HG03354 (cell line): ENCODE measurements around the gene TRANK1.
A peak's percentile ranks its signal among the peaks of the same experiment; 100 is the strongest.

Experiments
- ATAC-seq: cut with Tn5 transposase; IDR thresholded peaks from one replicate; pipeline ENCODE4 v1.9.1; 2021; ENCODE audit warnings: mild to moderate bottlenecking; ENCODE audit not compliant: unreplicated experiment, poor library complexity, severe bottlenecking

TRANK1 gene

GRCh38 chr3:36814776-36815175 lies 130.1 kb downstream of the TRANK1 start:
- ATAC-seq: peak; percentile 71

- no peak for ATAC-seq
These were observed 130.7 kb downstream of the TRANK1 start for GRCh38 chr3:36814066-36814717.

- ATAC-seq: no peak
These were observed 131.5 kb downstream of the TRANK1 start for GRCh38 chr3:36813305-36813704.

GRCh38 chr3:36812240-36812639 lies 132.6 kb downstream of the TRANK1 start:
- ATAC-seq: no peak

GRCh38 chr3:36811768-36812167 lies 133.1 kb downstream of the TRANK1 start:
- no peak for ATAC-seq

GRCh38 chr3:36804295-36805055 lies 140.4 kb downstream of the TRANK1 start:
- ATAC-seq: no peak

- ATAC-seq: no peak
These were observed 141.6 kb downstream of the TRANK1 start for GRCh38 chr3:36803091-36803791.

GRCh38 chr3:36800533-36801116 lies 144.2 kb downstream of the TRANK1 start:
- ATAC-seq: no peak

GRCh38 chr3:36796881-36797280 lies 148.0 kb downstream of the TRANK1 start:
- ATAC-seq: no peak

GRCh38 chr3:36796161-36796560 lies 148.7 kb downstream of the TRANK1 start:
- ATAC-seq: no peak

- no peak for ATAC-seq
These were observed 149.2 kb downstream of the TRANK1 start for GRCh38 chr3:36795622-36796021.

- ATAC-seq: peak; percentile 68
These were observed 152.5 kb downstream of the TRANK1 start for GRCh38 chr3:36792342-36792741.

GRCh38 chr3:36790765-36791164 lies 154.1 kb downstream of the TRANK1 start:
- ATAC-seq: no peak

- no peak for ATAC-seq
These were observed 157.6 kb downstream of the TRANK1 start for GRCh38 chr3:36786921-36787890.

GRCh38 chr3:36784138-36784635 lies 160.7 kb downstream of the TRANK1 start:
- no peak for ATAC-seq

GRCh38 chr3:36777424-36778218 lies 167.2 kb downstream of the TRANK1 start:
- ATAC-seq: peak; percentile 90
